GM21737 (cell line): ENCODE data around the gene DHX35.

Experiments used
- ATAC-seq: cut with Tn5 transposase; IDR thresholded peaks from one replicate; pipeline ENCODE4 v1.9.1; 2021; ENCODE audit warnings: mild to moderate bottlenecking, moderate library complexity; ENCODE audit not compliant: unreplicated experiment

The DHX35 gene

GRCh38 chr20:38962044-38962927 is at the start of gene DHX35:
Gene DHX35 (plus strand): TSS chr20:38962344. CDS start chr20:38962368, 24 bp downstream.
- peak; percentile 97 for ATAC-seq

GRCh38 chr20:38915355-38915754 is 46.8 kb upstream of the DHX35 start:
- ATAC-seq = no peak

GRCh38 chr20:38917657-38918056 is 44.5 kb upstream of the DHX35 start:
- no peak for ATAC-seq

- no peak for ATAC-seq
Measured at GRCh38 chr20:38918172-38918571, 44.0 kb upstream of the DHX35 start.

GRCh38 chr20:38919683-38920082 is 42.5 kb upstream of the DHX35 start:
- no peak for ATAC-seq

- no peak for ATAC-seq
Measured at GRCh38 chr20:38920411-38920810, 41.7 kb upstream of the DHX35 start.

- ATAC-seq = no peak
Measured at GRCh38 chr20:38920851-38921250, 41.3 kb upstream of the DHX35 start.

GRCh38 chr20:38924718-38925117 is 37.4 kb upstream of the DHX35 start:
- ATAC-seq = no peak

GRCh38 chr20:38926142-38926933 is 35.8 kb upstream of the DHX35 start, which contains the start of gene FAM83D:
Gene FAM83D (plus strand): TSS chr20:38926417. CDS start chr20:38926443, 26 bp downstream.
- ATAC-seq = peak; percentile 89

- peak; percentile 2 for ATAC-seq
Measured at GRCh38 chr20:38926934-38927616, 35.1 kb upstream of the DHX35 start.

GRCh38 chr20:38927902-38928578 is 34.1 kb upstream of the DHX35 start:
- no peak for ATAC-seq

GRCh38 chr20:38930242-38930569 is 31.9 kb upstream of the DHX35 start:
- no peak for ATAC-seq

GRCh38 chr20:38931984-38932383 is 30.2 kb upstream of the DHX35 start:
- no peak for ATAC-seq

- ATAC-seq = no peak
Measured at GRCh38 chr20:38932457-38933120, 29.6 kb upstream of the DHX35 start.

GRCh38 chr20:38934530-38934929 is 27.6 kb upstream of the DHX35 start:
- ATAC-seq = no peak

GRCh38 chr20:38935285-38935684 is 26.9 kb upstream of the DHX35 start:
- no peak for ATAC-seq

- no peak for ATAC-seq
Measured at GRCh38 chr20:38935967-38936407, 26.2 kb upstream of the DHX35 start.

- ATAC-seq = no peak
Measured at GRCh38 chr20:38937000-38937399, 25.1 kb upstream of the DHX35 start.

GRCh38 chr20:38937978-38938473 is 24.1 kb upstream of the DHX35 start:
- no peak for ATAC-seq

- no peak for ATAC-seq
Measured at GRCh38 chr20:38939686-38940085, 22.5 kb upstream of the DHX35 start.
